ENCODE results near the gene MFN2.

The MFN2 gene

DNA sequence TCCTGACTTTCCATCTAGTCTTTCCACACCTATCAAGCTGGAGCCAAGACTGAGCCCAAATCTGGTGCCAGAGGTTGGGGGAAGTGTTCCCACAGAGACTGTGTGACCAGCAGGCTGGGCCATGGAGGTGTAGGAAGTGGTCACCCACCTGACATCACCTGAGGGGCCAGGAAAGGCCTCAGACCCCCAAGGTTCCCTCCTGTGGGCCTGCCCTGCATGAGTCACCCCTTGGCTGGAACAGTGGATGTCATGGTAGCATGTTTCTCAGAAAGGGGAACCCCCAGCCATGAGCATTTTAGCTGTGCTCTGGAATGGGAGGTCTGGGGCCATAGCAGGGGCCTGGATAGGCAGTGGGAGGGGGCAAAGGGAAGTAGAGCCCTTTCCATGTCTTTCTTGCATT is 77.1 kb downstream of the MFN2 start:
- TF ChIP-seq JUND (IDR thresholded peaks at IDR 0.05; ENCODE audit: low read depth) = no peak
- in situ Hi-C loops (cut with HindIII; ENCODE audit: low pct_unique_long_range_greater_than_20kb, low sequenced_read_pairs) = no loop called here

DNA sequence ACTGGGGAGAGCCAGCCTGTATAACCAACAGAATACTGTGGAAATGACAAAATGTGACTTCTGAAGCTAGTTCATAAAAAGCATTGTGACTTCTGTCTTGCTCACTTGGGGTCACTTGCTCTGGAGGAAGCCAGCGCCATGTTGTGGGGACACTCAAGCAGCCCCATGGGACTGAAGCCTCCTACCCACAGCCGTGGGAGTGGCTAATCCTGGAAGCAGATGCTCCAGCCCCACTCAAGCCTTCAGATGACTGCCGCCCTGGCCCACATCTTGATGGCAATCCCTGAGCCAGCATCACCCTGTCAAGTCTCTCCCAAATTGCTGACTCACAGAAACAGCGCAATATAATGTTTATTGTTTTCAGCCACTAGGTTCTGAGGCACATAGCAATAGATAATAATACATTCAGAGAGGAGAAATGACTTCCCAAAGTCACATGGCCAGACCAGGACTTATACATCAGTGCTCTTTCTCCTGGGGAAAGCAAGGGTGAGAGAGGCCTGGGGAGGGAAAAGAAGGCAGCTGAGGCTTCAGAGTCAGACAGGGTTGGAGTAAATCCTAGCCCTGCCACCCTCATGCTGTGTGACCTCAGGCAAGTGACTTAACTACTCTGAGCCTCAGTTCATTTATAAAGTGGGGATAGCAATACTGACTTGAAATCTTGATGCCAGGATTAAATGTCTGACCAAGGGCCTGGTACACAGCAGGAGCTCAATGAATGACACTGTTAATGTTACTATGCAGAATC is 77.9 kb downstream of the MFN2 start:
- DNase-seq (ENCODE audit: low read depth in 1 of 2, low spot score in 1 of 2) = no peak
- no peak for TF ChIP-seq JUND (IDR thresholded peaks at IDR 0.05; ENCODE audit: low read depth)
- in situ Hi-C loops (cut with HindIII; ENCODE audit: low pct_unique_long_range_greater_than_20kb, low sequenced_read_pairs) = no loop called here

More for the DNA sequence above, 77.1 kb downstream of the MFN2 start:
- DNase-seq (ENCODE audit: low read depth in 1 of 2, low spot score in 1 of 2) = no peak

DNA sequence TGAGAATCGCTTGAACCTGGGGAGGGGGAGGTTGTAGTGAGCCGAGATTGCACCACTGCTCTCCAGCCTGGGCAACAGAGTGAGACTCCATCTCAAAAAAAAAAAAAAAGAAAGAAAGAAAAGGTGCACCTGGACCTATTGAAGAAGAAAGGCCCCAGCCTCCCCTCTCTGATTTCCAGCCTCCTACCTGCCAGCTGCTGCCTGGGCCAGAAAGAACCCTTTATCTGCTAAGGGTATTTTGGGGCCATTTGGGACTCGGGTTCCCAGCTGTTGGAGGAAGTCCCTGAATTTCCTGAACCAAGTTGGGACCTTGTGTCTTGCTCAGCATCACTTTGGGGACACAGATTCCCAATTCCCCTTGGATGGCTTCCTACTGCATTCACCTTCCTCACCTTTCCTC is 79.0 kb downstream of the MFN2 start:
- TF ChIP-seq JUND (IDR thresholded peaks at IDR 0.05; ENCODE audit: low read depth) = no peak
- no peak for DNase-seq (ENCODE audit: low read depth in 1 of 2, low spot score in 1 of 2)
- in situ Hi-C loops (cut with HindIII; ENCODE audit: low pct_unique_long_range_greater_than_20kb, low sequenced_read_pairs) = no loop called here

DNA sequence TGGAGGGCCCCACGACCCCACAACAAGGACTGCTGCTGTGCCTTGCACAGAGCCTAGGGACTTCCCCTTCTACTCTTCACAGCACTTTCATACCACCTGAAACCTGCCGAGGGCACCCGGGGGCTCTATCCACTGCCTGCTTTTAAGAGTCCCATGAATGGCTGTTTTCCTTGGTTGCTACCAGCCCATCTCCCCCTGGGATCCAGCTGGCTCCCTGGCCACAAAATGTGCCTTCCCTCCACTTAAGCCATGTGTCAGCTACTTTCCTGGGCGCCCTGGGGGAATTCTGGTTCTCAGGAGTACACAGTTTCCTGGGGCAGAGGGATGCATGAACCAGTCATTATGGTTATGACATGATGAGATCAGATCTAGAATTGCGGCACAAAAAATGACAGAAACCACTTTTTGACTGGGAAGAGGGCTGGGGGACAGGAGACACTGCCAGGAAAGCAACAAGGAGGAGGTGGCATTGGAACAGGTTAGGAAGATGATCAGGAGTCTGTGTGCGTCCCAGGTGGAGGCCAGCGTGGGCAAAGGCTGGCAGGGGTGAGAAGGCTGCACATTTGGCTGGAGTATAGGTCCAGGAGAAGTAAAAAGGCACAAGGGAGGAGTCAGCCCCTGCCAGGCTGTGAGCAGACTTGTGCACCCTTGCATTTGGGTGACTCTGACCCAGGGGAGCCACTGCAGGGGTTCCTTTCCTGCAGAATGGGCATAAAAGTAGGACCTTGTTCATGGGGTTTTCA is 79.6 kb downstream of the MFN2 start:
- in situ Hi-C loops (cut with HindIII; ENCODE audit: low pct_unique_long_range_greater_than_20kb, low sequenced_read_pairs) = no loop called here
- no peak for DNase-seq (ENCODE audit: low read depth in 1 of 2, low spot score in 1 of 2)
- TF ChIP-seq JUND (IDR thresholded peaks at IDR 0.05; ENCODE audit: low read depth) = no peak

DNA sequence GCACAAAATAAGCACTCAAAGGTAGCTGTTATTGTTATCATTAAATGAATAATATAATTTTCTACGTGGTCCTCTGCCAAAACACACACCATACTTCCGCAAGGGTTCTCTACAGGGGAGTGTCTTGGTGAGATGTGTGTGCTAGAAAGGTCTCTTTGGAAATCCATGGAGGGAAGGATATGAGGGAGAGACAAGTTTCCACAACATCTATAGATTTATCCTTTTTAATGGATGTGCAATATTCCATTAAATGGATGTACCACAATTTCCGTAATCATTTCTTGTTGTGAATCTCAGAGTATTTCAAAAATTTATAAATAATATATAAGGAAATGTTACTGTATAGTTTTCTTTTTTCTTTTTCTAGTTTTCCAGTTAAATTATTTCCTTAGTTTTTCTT is 80.3 kb downstream of the MFN2 start:
- in situ Hi-C loops (cut with HindIII; ENCODE audit: low pct_unique_long_range_greater_than_20kb, low sequenced_read_pairs) = no loop called here
- TF ChIP-seq JUND (IDR thresholded peaks at IDR 0.05; ENCODE audit: low read depth) = no peak
- no peak for DNase-seq (ENCODE audit: low read depth in 1 of 2, low spot score in 1 of 2)
